OCI-LY1 (cell line): ENCODE data around the gene TMEM44.

Source experiments
- H2AFZ ChIP-seq: fragments of 200-600 bp; sonication (generic), shearing (Covaris generic); 2 replicates; pipeline ENCODE4 v1.6.0; 2014; ENCODE audit warnings: antibody characterized with exemption, mild to moderate bottlenecking, low read length
- H3F3A ChIP-seq: fragments of 200-600 bp; sonication (generic), shearing (Covaris generic); 2 replicates; pipeline ENCODE4 v1.6.0; 2014; ENCODE audit warnings: mild to moderate bottlenecking, antibody characterized with exemption, low read length, moderate library complexity; ENCODE audit not compliant: insufficient read depth
- H3K27ac ChIP-seq: fragments of 200-600 bp; sonication (generic); 2 replicates; pipeline ENCODE4 v1.5.1; 2014; ENCODE audit warnings: low read length, mixed run types, mild to moderate bottlenecking, low read depth; ENCODE audit not compliant: poor library complexity, severe bottlenecking
- H3K27me3 ChIP-seq: fragments of 200-600 bp; sonication (generic); 2 replicates; pipeline ENCODE4 v1.6.0; 2014; ENCODE audit warnings: antibody characterized with exemption, mild to moderate bottlenecking, low read length, moderate library complexity; ENCODE audit not compliant: insufficient read depth
- H3K36me3 ChIP-seq: fragments of 200-600 bp; sonication (generic); 2 replicates; pipeline ENCODE4 v1.6.1; 2014; ENCODE audit warnings: mild to moderate bottlenecking, antibody characterized with exemption, low read length, moderate library complexity, mixed read lengths; ENCODE audit not compliant: insufficient read depth
- H3K4me1 ChIP-seq: fragments of 200-600 bp; sonication (generic); 2 replicates; pipeline ENCODE4 v1.5.1; 2014; ENCODE audit warnings: mild to moderate bottlenecking, low read length, moderate library complexity; ENCODE audit not compliant: insufficient read depth, severe bottlenecking
- H3K4me2 ChIP-seq: fragments of 200-600 bp; sonication (generic), shearing (Covaris generic); 2 replicates; pipeline ENCODE4 v1.6.1; 2014; ENCODE audit warnings: low read length
- H3K4me3 ChIP-seq: fragments of 200-600 bp; sonication (generic); 2 replicates; pipeline ENCODE4 v1.5.1; 2014; ENCODE audit warnings: low read length, low read depth, mild to moderate bottlenecking, mixed read lengths; ENCODE audit not compliant: poor library complexity, severe bottlenecking
- H3K79me2 ChIP-seq: fragments of 200-600 bp; shearing (Covaris generic); 2 replicates; pipeline ENCODE4 v1.6.1; 2016; ENCODE audit warnings: mixed run types, low read length, mixed read lengths; ENCODE audit not compliant: insufficient read depth
- H3K9ac ChIP-seq: fragments of 200-600 bp; sonication (generic), shearing (Covaris generic); 2 replicates; pipeline ENCODE4 v1.6.1; 2014; ENCODE audit warnings: mild to moderate bottlenecking, low read length, mixed read lengths
- H3K9me2 ChIP-seq: fragments of 200-600 bp; sonication (generic), shearing (Covaris generic); 2 replicates; pipeline ENCODE4 v1.6.1; 2014; ENCODE audit warnings: low read depth, mild to moderate bottlenecking, low read length, mixed read lengths
- H3K9me3 ChIP-seq: fragments of 200-600 bp; shearing (Covaris generic); 2 replicates; pipeline ENCODE4 v1.6.1; 2014; ENCODE audit warnings: low read length, mixed read lengths
- H4K20me1 ChIP-seq: fragments of 200-600 bp; sonication (generic), shearing (Covaris generic); 2 replicates; pipeline ENCODE4 v1.6.0; 2016; ENCODE audit warnings: mild to moderate bottlenecking, low read length; ENCODE audit not compliant: insufficient read depth
- CTCF ChIP-seq: fragments of 200-600 bp; sonication (generic), shearing (Covaris generic); IDR thresholded peaks from 2 replicates; pipeline ENCODE4 v1.5.1; 2017; ENCODE audit warnings: mild to moderate bottlenecking, antibody characterized with exemption, low read length, moderate library complexity, mixed read lengths
- EZH2 ChIP-seq: fragments of 200-600 bp; sonication (generic), shearing (Covaris generic); IDR thresholded peaks from 2 replicates; pipeline ENCODE4 v1.8.0; 2017; ENCODE audit warnings: borderline replicate concordance, mixed run types, mild to moderate bottlenecking, antibody characterized with exemption, low read length, moderate library complexity, mixed read lengths

The TMEM44 gene

GRCh38 chr3:194560047-194560446 lies 73.2 kb downstream of the TMEM44 start:
- Histone ChIP-seq H3K9ac (no peak overlapping the region), H4K20me1 (no peaks in the 10 kb centered on the region), H3K27ac (no peak overlapping the region), H3K4me3 (no peak overlapping the region), H3K4me2 (no peak overlapping the region), H3K27me3 (peaks cover 4% of the 10 kb centered on the region; the same call in 1 of the 2 replicates), H3K4me1 (peaks cover 18% of the 10 kb centered on the region), H3K9me2 (no peaks in the 10 kb centered on the region), H3K79me2 (no peaks in the 10 kb centered on the region), H2AFZ (no peak overlapping the region), H3F3A (no peaks in the 10 kb centered on the region), H3K36me3 (no peaks in the 10 kb centered on the region), H3K9me3 (no peaks in the 10 kb centered on the region)
- TF ChIP-seq CTCF (no peak), EZH2 (no peak)

GRCh38 chr3:194559530-194559929 lies 73.7 kb downstream of the TMEM44 start:
- Histone ChIP-seq H3K4me1 (peaks cover 18% of the 10 kb centered on the region), H4K20me1 (no peaks in the 10 kb centered on the region), H3K9me3 (no peaks in the 10 kb centered on the region)

GRCh38 chr3:194556086-194557056 lies 76.8 kb downstream of the TMEM44 start:
- peak overlapping the region; percentile 59 for H3K4me2 ChIP-seq
- H3K27me3 ChIP-seq, result no peaks in the 10 kb centered on the region
- TF ChIP-seq EZH2 (no peak), CTCF (no peak)
- peak overlapping the region; percentile 1; the same call in 1 of the 2 replicates for H3K9ac ChIP-seq
- peak overlapping the region; percentile 46 for H3K4me3 ChIP-seq
- no peaks in the 10 kb centered on the region for H3K9me2 ChIP-seq
- peak overlapping the region; percentile 0 for H3K27ac ChIP-seq
- no peaks in the 10 kb centered on the region for H3K36me3 ChIP-seq
- peak overlapping the region; percentile 94 for H2AFZ ChIP-seq
- H3K4me1 ChIP-seq, result peaks cover 18% of the 10 kb centered on the region
- H4K20me1 ChIP-seq, result no peaks in the 10 kb centered on the region
- H3F3A ChIP-seq, result no peaks in the 10 kb centered on the region
- H3K79me2 ChIP-seq, result no peaks in the 10 kb centered on the region
- H3K9me3 ChIP-seq, result no peaks in the 10 kb centered on the region

More at GRCh38 chr3:194559530-194559929, 73.7 kb downstream of the TMEM44 start:
- H3K9ac ChIP-seq, result no peak overlapping the region
- H3K79me2 ChIP-seq, result no peaks in the 10 kb centered on the region
- H3K4me3 ChIP-seq, result no peak overlapping the region
- H3K4me2 ChIP-seq, result no peak overlapping the region
- TF ChIP-seq CTCF (no peak), EZH2 (no peak)
- peaks cover 4% of the 10 kb centered on the region; the same call in 1 of the 2 replicates for H3K27me3 ChIP-seq
- no peaks in the 10 kb centered on the region for H3K36me3 ChIP-seq
- no peak overlapping the region for H3K27ac ChIP-seq
- no peak overlapping the region for H2AFZ ChIP-seq
- no peaks in the 10 kb centered on the region for H3F3A ChIP-seq
- H3K9me2 ChIP-seq, result no peaks in the 10 kb centered on the region
